Measurements from ENCODE around the gene FSHR.

DNA sequence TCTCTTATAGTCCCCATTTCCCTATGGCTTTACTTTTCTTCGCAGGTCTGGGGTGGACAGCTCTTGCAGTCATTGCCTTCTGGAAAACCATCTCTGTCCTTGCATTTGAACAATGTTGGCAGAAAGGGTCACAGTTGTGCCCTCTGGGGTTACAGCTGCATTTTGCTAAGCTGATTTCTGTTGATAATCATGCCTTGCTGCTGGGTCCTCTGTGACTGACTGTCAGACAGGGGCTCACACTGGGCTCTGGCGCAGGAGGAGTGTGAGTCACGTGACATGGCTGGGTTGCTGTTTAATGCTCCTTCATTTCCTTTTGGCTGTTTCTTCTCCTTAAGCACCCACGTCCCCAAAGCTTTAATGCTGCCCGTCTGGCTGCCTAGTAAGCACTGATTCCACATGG lies 202.2 kb downstream of the FSHR start:
- TF ChIP-seq, protein P1, sequence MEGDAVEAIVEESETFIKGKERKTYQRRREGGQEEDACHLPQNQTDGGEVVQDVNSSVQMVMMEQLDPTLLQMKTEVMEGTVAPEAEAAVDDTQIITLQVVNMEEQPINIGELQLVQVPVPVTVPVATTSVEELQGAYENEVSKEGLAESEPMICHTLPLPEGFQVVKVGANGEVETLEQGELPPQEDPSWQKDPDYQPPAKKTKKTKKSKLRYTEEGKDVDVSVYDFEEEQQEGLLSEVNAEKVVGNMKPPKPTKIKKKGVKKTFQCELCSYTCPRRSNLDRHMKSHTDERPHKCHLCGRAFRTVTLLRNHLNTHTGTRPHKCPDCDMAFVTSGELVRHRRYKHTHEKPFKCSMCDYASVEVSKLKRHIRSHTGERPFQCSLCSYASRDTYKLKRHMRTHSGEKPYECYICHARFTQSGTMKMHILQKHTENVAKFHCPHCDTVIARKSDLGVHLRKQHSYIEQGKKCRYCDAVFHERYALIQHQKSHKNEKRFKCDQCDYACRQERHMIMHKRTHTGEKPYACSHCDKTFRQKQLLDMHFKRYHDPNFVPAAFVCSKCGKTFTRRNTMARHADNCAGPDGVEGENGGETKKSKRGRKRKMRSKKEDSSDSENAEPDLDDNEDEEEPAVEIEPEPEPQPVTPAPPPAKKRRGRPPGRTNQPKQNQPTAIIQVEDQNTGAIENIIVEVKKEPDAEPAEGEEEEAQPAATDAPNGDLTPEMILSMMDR (IDR thresholded peaks at IDR 0.05) = no peak
- TF ChIP-seq POLR2AphosphoS5 (IDR thresholded peaks at IDR 0.05) (no peak), EP300 (IDR thresholded peaks at IDR 0.05) (no peak)

All from sigmoid colon (tissue), 4 donors.